GM11168 (cell line): ENCODE data around the gene SLC12A6.
"Not testable (repeated sequence)": the region's sequence is repeated elsewhere in the genome, so short reads cannot be mapped to it uniquely, and the experiment has no call there.

ENCODE experiments used
- in situ Hi-C: fragments of 300-500 bp; cut with MboI; formaldehyde crosslinking; loops from one replicate; pipeline ENCODE4 v1.12.0; 2022; ENCODE audit warnings: low sequenced_read_pairs; ENCODE audit not compliant: unreplicated experiment

The SLC12A6 gene

GRCh38 chr15:34337557-34338306, at the start of gene SLC12A6:
Gene SLC12A6 (minus strand): TSS chr15:34337781. CDS start chr15:34336680, 1,101 bp downstream.
- in situ Hi-C loops = no loop called here

DNA sequence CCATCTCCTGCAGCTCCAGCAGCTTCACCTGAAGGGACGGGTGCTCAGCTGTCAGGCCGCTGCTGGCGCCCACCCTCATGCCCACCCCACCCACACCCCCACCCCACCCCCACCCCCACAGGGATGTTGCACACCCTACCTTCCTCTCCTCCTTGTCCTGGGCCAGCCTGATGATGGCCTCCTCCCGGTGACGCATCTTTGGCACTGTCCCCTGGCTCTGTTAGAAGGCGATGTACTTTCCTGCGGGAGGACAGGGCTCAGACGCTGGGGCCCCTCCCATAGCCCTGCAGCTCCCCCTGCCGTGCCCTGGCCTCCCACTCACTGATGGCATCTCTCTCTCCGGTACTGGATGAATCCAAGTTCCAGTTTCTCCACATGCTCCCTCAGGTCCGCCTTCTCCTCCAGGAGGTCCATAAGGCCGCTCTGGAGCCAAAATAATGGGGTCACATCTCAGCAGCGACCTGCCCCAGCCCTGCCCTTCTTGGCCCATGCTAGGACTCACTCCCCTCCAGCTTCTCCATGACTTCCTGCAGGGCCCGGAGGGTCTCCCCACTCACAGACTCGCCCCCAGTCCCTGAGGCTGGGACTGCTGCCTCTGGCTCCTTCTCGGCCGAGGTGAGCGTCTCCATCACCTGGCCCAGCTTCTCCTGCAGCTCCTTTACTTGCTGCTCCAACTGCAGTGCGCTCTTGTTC, 44.4 kb upstream of the SLC12A6 start:
- in situ Hi-C loops = not testable (repeated sequence)

- in situ Hi-C loops = not testable (repeated sequence)
Measured at GRCh38 chr15:34380491-34380890, 42.9 kb upstream of the SLC12A6 start.

- in situ Hi-C loops = no loop called here
Measured at GRCh38 chr15:34376856-34377255, 39.3 kb upstream of the SLC12A6 start.

DNA sequence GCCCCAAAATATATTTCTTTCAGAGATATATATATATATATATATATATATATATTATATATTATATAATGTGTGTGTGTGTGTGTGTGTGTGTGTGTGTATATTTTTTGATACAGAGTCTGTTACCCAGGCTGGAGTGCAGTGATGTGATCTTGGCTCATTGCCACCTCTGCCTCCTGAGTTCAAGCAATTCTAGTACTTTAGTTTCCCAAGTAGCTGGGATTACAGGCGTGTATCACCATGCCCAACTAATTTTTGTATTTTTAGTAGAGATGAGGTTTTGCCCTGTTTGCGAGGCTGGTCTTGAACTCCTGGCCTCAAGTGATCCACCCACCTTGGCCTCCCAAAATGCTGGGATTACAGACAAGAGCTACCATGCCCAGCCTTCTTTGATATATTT, 38.0 kb upstream of the SLC12A6 start:
- in situ Hi-C loops = not testable (repeated sequence)

DNA sequence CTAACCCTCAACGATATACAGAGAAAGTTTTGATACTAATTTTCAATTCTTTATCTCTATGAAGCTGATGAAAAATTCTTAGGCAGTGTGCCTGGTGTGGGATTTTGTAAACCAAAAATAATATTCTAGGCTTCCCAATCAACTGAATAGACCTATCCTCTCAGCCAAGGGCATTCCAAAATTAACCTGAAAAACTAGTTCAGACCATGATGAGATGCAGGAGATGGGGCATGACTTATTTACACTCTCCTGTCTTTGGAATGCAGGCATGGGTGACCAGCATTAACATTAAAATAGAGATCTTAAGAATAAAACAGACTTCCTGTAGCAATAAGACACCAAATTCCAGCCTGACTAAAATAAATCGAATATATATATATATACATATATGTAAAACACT, 37.2 kb upstream of the SLC12A6 start:
- in situ Hi-C loops = no loop called here

GRCh38 chr15:34373951-34374350, 36.4 kb upstream of the SLC12A6 start:
- in situ Hi-C loops = no loop called here

- in situ Hi-C loops = no loop called here
Measured at GRCh38 chr15:34370643-34371042, 33.1 kb upstream of the SLC12A6 start.

DNA sequence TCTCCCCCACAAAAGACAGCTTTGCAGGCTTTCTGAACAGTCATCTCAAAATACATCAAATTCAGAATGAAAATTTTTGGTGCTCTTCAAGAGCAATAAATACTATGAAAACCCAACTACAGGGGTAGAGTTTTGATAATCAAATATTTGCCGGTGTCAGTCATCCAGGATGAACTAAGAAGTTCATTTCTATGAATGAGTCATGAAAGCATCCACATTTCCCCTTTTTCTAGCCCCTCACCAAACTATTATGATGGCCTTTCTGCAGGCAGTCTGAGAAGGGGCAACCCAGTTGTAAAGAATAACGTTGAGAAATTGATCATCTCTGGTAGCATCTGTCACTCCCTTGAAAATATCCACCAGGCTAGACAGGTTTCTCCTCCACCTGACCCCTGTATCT, 32.5 kb upstream of the SLC12A6 start:
- in situ Hi-C loops = no loop called here

DNA sequence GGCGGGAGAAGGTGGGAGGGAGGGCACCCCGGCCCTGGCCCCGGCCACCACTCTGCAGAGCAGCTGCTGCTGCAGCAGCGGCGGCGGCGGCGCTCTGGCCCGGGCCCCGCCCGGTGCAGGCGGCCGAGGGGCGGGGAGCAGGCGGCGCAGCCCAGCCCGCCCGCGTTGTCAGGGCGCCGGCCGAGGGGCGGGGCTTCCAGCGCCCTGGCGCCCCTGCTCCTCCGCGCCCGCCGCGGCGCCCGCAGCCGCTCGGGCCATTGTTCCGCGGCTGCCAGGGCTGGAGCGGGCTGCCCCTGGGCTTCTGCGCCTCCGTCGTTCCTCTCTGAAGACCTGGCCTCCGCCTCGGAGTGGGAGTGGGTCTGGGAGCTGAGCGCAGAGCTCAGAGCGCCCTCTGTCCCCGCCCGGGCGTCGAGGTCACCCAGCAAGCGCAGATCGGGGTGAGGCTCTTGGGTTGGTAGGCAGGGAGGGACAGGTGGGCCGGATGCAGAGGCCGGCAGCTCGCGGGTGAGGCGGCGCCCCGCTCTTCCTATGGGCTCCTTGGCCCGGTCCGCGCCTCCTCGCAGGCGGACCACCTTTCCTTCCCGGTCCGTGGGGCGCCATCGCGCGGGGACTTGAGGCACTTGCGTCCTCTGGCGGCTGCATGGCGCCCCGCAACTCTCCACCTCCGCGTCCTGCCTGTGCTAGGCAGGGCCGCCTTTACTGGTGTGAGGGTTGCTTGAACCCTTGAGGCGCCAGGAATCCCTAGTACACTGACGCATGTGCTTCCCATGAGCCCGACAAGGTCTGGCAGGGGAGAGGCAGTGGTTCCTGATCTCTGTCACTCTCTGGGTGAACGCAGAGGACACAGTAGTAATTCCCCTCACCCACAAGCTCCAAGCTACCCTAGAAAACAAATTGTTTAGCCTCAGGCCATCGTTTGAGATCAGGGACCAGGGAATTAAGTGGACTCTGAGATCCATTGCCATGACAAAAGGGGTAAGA, 29.8 kb upstream of the SLC12A6 start, which contains the start of gene LPCAT4:
TSS of gene LPCAT4 (minus strand) at position 96 of the 981 bp plus-strand sequence. CDS start 96 bp downstream, outside the sequence.
- in situ Hi-C loops = no loop called here

GRCh38 chr15:34366271-34367065, 28.9 kb upstream of the SLC12A6 start:
- in situ Hi-C loops = no loop called here

DNA sequence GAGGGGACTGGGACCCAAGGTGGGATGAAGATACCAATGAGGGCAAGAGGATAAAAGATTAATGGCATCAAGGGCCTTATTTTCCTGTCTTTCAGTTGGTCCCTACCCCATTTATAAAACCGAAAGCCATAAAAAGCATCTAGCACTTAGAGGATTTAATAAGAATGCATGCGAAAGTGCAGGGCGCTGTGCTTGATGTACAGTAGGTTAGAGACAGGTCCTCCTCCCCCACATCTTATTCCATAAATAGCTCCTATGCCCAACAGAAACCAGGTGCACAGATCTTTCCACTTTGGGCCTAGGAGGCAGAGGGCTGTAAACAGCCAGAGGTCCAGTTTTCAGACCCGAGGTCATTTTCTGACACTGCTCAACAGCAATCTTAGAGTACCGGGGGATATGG, 28.3 kb upstream of the SLC12A6 start:
- in situ Hi-C loops = no loop called here

GRCh38 chr15:34365091-34365825, 27.7 kb upstream of the SLC12A6 start:
- in situ Hi-C loops = no loop called here

GRCh38 chr15:34364041-34364440, 26.5 kb upstream of the SLC12A6 start:
- in situ Hi-C loops = no loop called here

- in situ Hi-C loops = no loop called here
Measured at GRCh38 chr15:34362047-34362773, 24.6 kb upstream of the SLC12A6 start.

DNA sequence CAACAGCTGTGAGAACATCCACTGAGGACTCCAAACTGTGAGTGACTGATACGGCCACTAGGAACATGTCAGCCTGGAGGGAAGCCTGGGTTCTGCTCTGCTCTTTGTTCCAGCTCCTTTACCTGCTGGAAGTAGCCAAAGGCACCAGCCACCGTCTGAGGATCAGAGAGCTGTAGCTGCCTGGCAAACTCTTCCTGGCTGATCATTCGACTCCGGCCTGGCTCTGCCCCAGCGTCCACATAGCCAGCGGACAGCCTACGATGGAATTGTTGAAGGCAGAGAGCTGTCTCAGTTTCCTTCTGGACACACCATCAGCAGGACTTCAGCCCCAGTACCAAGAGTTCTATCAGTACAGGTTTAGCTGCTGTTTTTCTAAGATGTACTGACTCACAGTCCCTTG, 23.7 kb upstream of the SLC12A6 start:
- in situ Hi-C loops = no loop called here

GRCh38 chr15:34360298-34360697, 22.7 kb upstream of the SLC12A6 start:
- in situ Hi-C loops = no loop called here

GRCh38 chr15:34359416-34359815, 21.8 kb upstream of the SLC12A6 start:
- in situ Hi-C loops = no loop called here
